Measurements from ENCODE around the gene BSDC1.
"Not testable (repeated sequence)": the region's sequence is repeated elsewhere in the genome, so short reads cannot be mapped to it uniquely, and the experiment has no call there.

Gene BSDC1

GRCh38 chr1:32394141-32394889, at the start of gene BSDC1:
BSDC1 (minus strand) TSS chr1:32394441; CDS start chr1:32394414, 27 bp downstream.
- Histone ChIP-seq H3K36me3 (ENCODE audit: control insufficient read depth, insufficient read depth, low read length) (0 out of 2 replicates have a peak, but pooled peaks cover 1% of the 10 kb centered on the region), H3K27ac (ENCODE audit: low read length) (no peak within 1 kb of the TSS), H3K9me3 (ENCODE audit: control insufficient read depth, insufficient read depth, low read length) (no peaks in the 10 kb centered on the region), H3K27me3 (ENCODE audit: control insufficient read depth, insufficient read depth, low read length) (no peaks in the 10 kb centered on the region), H3K4me1 (ENCODE audit: control insufficient read depth, insufficient read depth, low read length) (peaks cover 2% of the 10 kb centered on the region; the same call in 1 of the 2 replicates), H3K4me3 (ENCODE audit: low read length) (peak within 1 kb of the TSS; percentile 87)
- peak; percentile 99 for DNase-seq (ENCODE audit: low read depth, low spot score)
- no CpG with 5 or more reads among the region's 48 CpGs for WGBS (ENCODE audit: insufficient coverage, insufficient read length)

GRCh38 chr1:32441467-32441866, 47.2 kb upstream of the BSDC1 start:
- not testable (repeated sequence) for H3K4me1 ChIP-seq (ENCODE audit: control insufficient read depth, insufficient read depth, low read length); H3K4me3 ChIP-seq (ENCODE audit: low read length); H3K36me3 ChIP-seq (ENCODE audit: control insufficient read depth, insufficient read depth, low read length); H3K27me3 ChIP-seq (ENCODE audit: control insufficient read depth, insufficient read depth, low read length); DNase-seq (ENCODE audit: low read depth, low spot score); H3K9me3 ChIP-seq (ENCODE audit: control insufficient read depth, insufficient read depth, low read length); H3K27ac ChIP-seq (ENCODE audit: low read length)
- no CpG with 5 or more reads among the region's 10 CpGs for WGBS (ENCODE audit: insufficient coverage, insufficient read length)

- H3K9me3 ChIP-seq (ENCODE audit: control insufficient read depth, insufficient read depth, low read length); H3K27me3 ChIP-seq (ENCODE audit: control insufficient read depth, insufficient read depth, low read length); H3K4me1 ChIP-seq (ENCODE audit: control insufficient read depth, insufficient read depth, low read length); H3K4me3 ChIP-seq (ENCODE audit: low read length); H3K36me3 ChIP-seq (ENCODE audit: control insufficient read depth, insufficient read depth, low read length); DNase-seq (ENCODE audit: low read depth, low spot score); H3K27ac ChIP-seq (ENCODE audit: low read length): not testable (repeated sequence)
- no CpG with 5 or more reads among the region's 4 CpGs for WGBS (ENCODE audit: insufficient coverage, insufficient read length)
Observed at GRCh38 chr1:32438777-32439176, 44.5 kb upstream of the BSDC1 start.

- no peak overlapping the region for H3K27ac ChIP-seq (ENCODE audit: low read length)
- no peaks in the 10 kb centered on the region for H3K27me3 ChIP-seq (ENCODE audit: control insufficient read depth, insufficient read depth, low read length)
- no peaks in the 10 kb centered on the region for H3K9me3 ChIP-seq (ENCODE audit: control insufficient read depth, insufficient read depth, low read length)
- no peaks in the 10 kb centered on the region for H3K36me3 ChIP-seq (ENCODE audit: control insufficient read depth, insufficient read depth, low read length)
- WGBS (ENCODE audit: insufficient coverage, insufficient read length) = no CpG with 5 or more reads among the region's 1 CpG
- no peaks in the 10 kb centered on the region for H3K4me1 ChIP-seq (ENCODE audit: control insufficient read depth, insufficient read depth, low read length)
- H3K4me3 ChIP-seq (ENCODE audit: low read length) = no peak overlapping the region
- DNase-seq (ENCODE audit: low read depth, low spot score) = peak; percentile 50
Observed at GRCh38 chr1:32438136-32438535, 43.9 kb upstream of the BSDC1 start.

GRCh38 chr1:32431736-32432400, 37.6 kb upstream of the BSDC1 start:
- H3K27ac ChIP-seq (ENCODE audit: low read length) = no peak overlapping the region

GRCh38 chr1:32427264-32427963, 33.2 kb upstream of the BSDC1 start:
- H3K27me3 ChIP-seq (ENCODE audit: control insufficient read depth, insufficient read depth, low read length) = no peaks in the 10 kb centered on the region
- WGBS (ENCODE audit: insufficient coverage, insufficient read length) = no CpG with 5 or more reads among the region's 17 CpGs
- no peak overlapping the region for H3K4me3 ChIP-seq (ENCODE audit: low read length)
- H3K27ac ChIP-seq (ENCODE audit: low read length) = no peak overlapping the region
- H3K4me1 ChIP-seq (ENCODE audit: control insufficient read depth, insufficient read depth, low read length) = peaks cover 2% of the 10 kb centered on the region; the same call in 1 of the 2 replicates
- H3K36me3 ChIP-seq (ENCODE audit: control insufficient read depth, insufficient read depth, low read length) = no peaks in the 10 kb centered on the region
- no peak for DNase-seq (ENCODE audit: low read depth, low spot score)
- H3K9me3 ChIP-seq (ENCODE audit: control insufficient read depth, insufficient read depth, low read length) = no peaks in the 10 kb centered on the region

More at GRCh38 chr1:32431736-32432400, 37.6 kb upstream of the BSDC1 start:
- no peak for DNase-seq (ENCODE audit: low read depth, low spot score)
- Histone ChIP-seq H3K36me3 (ENCODE audit: control insufficient read depth, insufficient read depth, low read length) (no peaks in the 10 kb centered on the region), H3K27me3 (ENCODE audit: control insufficient read depth, insufficient read depth, low read length) (no peaks in the 10 kb centered on the region), H3K9me3 (ENCODE audit: control insufficient read depth, insufficient read depth, low read length) (no peaks in the 10 kb centered on the region), H3K4me1 (ENCODE audit: control insufficient read depth, insufficient read depth, low read length) (peaks cover under 1% of the 10 kb centered on the region; the same call in 1 of the 2 replicates), H3K4me3 (ENCODE audit: low read length) (no peak overlapping the region)
- WGBS (ENCODE audit: insufficient coverage, insufficient read length) = no CpG with 5 or more reads among the region's 4 CpGs

GRCh38 chr1:32426489-32427255, 32.4 kb upstream of the BSDC1 start:
- WGBS (ENCODE audit: insufficient coverage, insufficient read length) = no CpG with 5 or more reads among the region's 36 CpGs
- peaks cover 2% of the 10 kb centered on the region; the same call in 1 of the 2 replicates for H3K4me1 ChIP-seq (ENCODE audit: control insufficient read depth, insufficient read depth, low read length)
- no peak overlapping the region for H3K27ac ChIP-seq (ENCODE audit: low read length)
- no peak overlapping the region for H3K4me3 ChIP-seq (ENCODE audit: low read length)
- no peak for DNase-seq (ENCODE audit: low read depth, low spot score)
- H3K36me3 ChIP-seq (ENCODE audit: control insufficient read depth, insufficient read depth, low read length) = no peaks in the 10 kb centered on the region
- H3K27me3 ChIP-seq (ENCODE audit: control insufficient read depth, insufficient read depth, low read length) = no peaks in the 10 kb centered on the region
- no peaks in the 10 kb centered on the region for H3K9me3 ChIP-seq (ENCODE audit: control insufficient read depth, insufficient read depth, low read length)

- H3K36me3 ChIP-seq (ENCODE audit: control insufficient read depth, insufficient read depth, low read length) = no peaks in the 10 kb centered on the region
- H3K9me3 ChIP-seq (ENCODE audit: control insufficient read depth, insufficient read depth, low read length) = no peaks in the 10 kb centered on the region
- no CpG with 5 or more reads among the region's 1 CpG for WGBS (ENCODE audit: insufficient coverage, insufficient read length)
- no peak overlapping the region for H3K27ac ChIP-seq (ENCODE audit: low read length)
- H3K4me3 ChIP-seq (ENCODE audit: low read length) = no peak overlapping the region
- peaks cover under 1% of the 10 kb centered on the region; the same call in 1 of the 2 replicates for H3K4me1 ChIP-seq (ENCODE audit: control insufficient read depth, insufficient read depth, low read length)
- H3K27me3 ChIP-seq (ENCODE audit: control insufficient read depth, insufficient read depth, low read length) = no peaks in the 10 kb centered on the region
- DNase-seq (ENCODE audit: low read depth, low spot score) = no peak
Observed at GRCh38 chr1:32421775-32422174, 27.5 kb upstream of the BSDC1 start.

- H3K36me3 ChIP-seq (ENCODE audit: control insufficient read depth, insufficient read depth, low read length) = no peaks in the 10 kb centered on the region
- no peaks in the 10 kb centered on the region for H3K4me1 ChIP-seq (ENCODE audit: control insufficient read depth, insufficient read depth, low read length)
- H3K9me3 ChIP-seq (ENCODE audit: control insufficient read depth, insufficient read depth, low read length) = peaks cover 5% of the 10 kb centered on the region
- H3K27ac ChIP-seq (ENCODE audit: low read length) = no peak overlapping the region
- H3K4me3 ChIP-seq (ENCODE audit: low read length) = no peak overlapping the region
- no CpG with 5 or more reads among the region's 8 CpGs for WGBS (ENCODE audit: insufficient coverage, insufficient read length)
- H3K27me3 ChIP-seq (ENCODE audit: control insufficient read depth, insufficient read depth, low read length) = no peaks in the 10 kb centered on the region
- DNase-seq (ENCODE audit: low read depth, low spot score) = no peak
Observed at GRCh38 chr1:32414186-32414886, 20.1 kb upstream of the BSDC1 start.
